IMR-90 (cell line): ENCODE results near the gene LAMB1. TPM values are rescaled to one million over a fixed set of nuclear protein-coding genes. Genes with fewer than 3 reads are reported as not detected.

Experiments
- ATAC-seq: fragments of 200-7000 bp; cut with Tn5 transposase; 2 replicates; pipeline ENCODE4 v1.9.1; 2020; ENCODE audit warnings: low read depth, mild to moderate bottlenecking, moderate library complexity
- BruUV-seq: library from RNA; stranded (reverse); fragments of 400-500 nt; replicated peaks from 2 replicates; lab custom pipeline; 2021; lab: Mats Ljungman, UMichigan
- CTCF ChIA-PET: fragments of 300-600 bp; formaldehyde crosslinking; extraction: SDS; loops from one replicate; lab custom pipeline; 2021; ENCODE audit warnings: antibody characterized with exemption; lab: Yijun Ruan, JAX
- POLR2A ChIA-PET: fragments of 300-600 bp; sonication (Branson Sonifier 250); formaldehyde crosslinking; loops from one replicate; lab custom pipeline; 2022; ENCODE audit warnings: antibody characterized with exemption; ENCODE audit not compliant: unreplicated experiment; lab: Charles Lee
- DNase-seq: peaks from one replicate; pipeline ENCODE4 v3.0.0; 2013
- H2AFZ ChIP-seq: replicated peaks from 2 replicates; pipeline ENCODE3; 2013; ENCODE audit warnings: low read length, mild to moderate bottlenecking; ENCODE audit not compliant: poor library complexity
- H2AK5ac ChIP-seq: 2 replicates; pipeline ENCODE4 v1.6.1; 2013; ENCODE audit warnings: low read depth, low read length, inconsistent platforms
- H2AK9ac ChIP-seq: replicated peaks from 2 replicates; pipeline ENCODE3; 2013; ENCODE audit warnings: mild to moderate bottlenecking, low read depth, low read length, moderate library complexity; ENCODE audit not compliant: poor library complexity
- H2BK120ac ChIP-seq: 2 replicates; pipeline ENCODE4 v1.6.1; 2013; ENCODE audit warnings: low read depth, low read length, inconsistent platforms
- H2BK15ac ChIP-seq: 3 replicates; pipeline ENCODE4 v1.6.1; 2013; ENCODE audit warnings: low read depth, low read length, inconsistent platforms
- H2BK20ac ChIP-seq: 2 replicates; pipeline ENCODE4 v1.6.1; 2013; ENCODE audit warnings: low read depth, mild to moderate bottlenecking, inconsistent platforms, low read length, moderate library complexity
- H2BK5ac ChIP-seq: 2 replicates; pipeline ENCODE4 v1.6.1; 2013; ENCODE audit warnings: mild to moderate bottlenecking, low read depth, low read length, inconsistent platforms; ENCODE audit not compliant: poor library complexity, severe bottlenecking
- H3K14ac ChIP-seq: replicated peaks from 2 replicates; pipeline ENCODE4 v1.6.1; 2013; ENCODE audit warnings: low read depth, low read length, inconsistent platforms
- H3K18ac ChIP-seq: 2 replicates; pipeline ENCODE4 v1.6.1; 2013; ENCODE audit warnings: low read depth, low read length, control low read depth
- H3K23ac ChIP-seq: 2 replicates; pipeline ENCODE4 v1.6.1; 2013; ENCODE audit warnings: low read depth, low read length, inconsistent platforms
- H3K27ac ChIP-seq: 2 replicates; pipeline ENCODE4 v1.5.1; 2013; ENCODE audit warnings: mild to moderate bottlenecking, control low read depth, low read length; ENCODE audit not compliant: insufficient read depth
- H3K27me3 ChIP-seq: 2 replicates; pipeline ENCODE4 v1.6.1; 2013; ENCODE audit warnings: low read length; ENCODE audit not compliant: control insufficient read depth, insufficient read depth
- H3K36me3 ChIP-seq: 2 replicates; pipeline ENCODE4 v1.6.1; 2013; ENCODE audit warnings: low read length, mixed read lengths; ENCODE audit not compliant: control insufficient read depth, insufficient read depth
- H3K4ac ChIP-seq: 2 replicates; pipeline ENCODE4 v1.6.1; 2013; ENCODE audit warnings: low read depth, low read length, inconsistent platforms
- H3K4me1 ChIP-seq: 2 replicates; pipeline ENCODE4 v1.6.1; 2013; ENCODE audit warnings: low read length, mixed read lengths; ENCODE audit not compliant: control insufficient read depth, insufficient read depth
- H3K4me2 ChIP-seq: 2 replicates; pipeline ENCODE4 v1.6.1; 2013; ENCODE audit warnings: low read depth, mild to moderate bottlenecking, control low read depth, low read length, moderate library complexity
- H3K4me3 ChIP-seq: 2 replicates; pipeline ENCODE4 v1.5.1; 2013; ENCODE audit warnings: low read depth, mild to moderate bottlenecking, control low read depth, low read length, moderate library complexity; ENCODE audit not compliant: insufficient read depth
- H3K56ac ChIP-seq: 2 replicates; pipeline ENCODE4 v1.6.1; 2013; ENCODE audit warnings: low read length, inconsistent platforms; ENCODE audit not compliant: insufficient read depth; ENCODE audit errors: extremely low read depth
- H3K79me1 ChIP-seq, 2 experiments: 2 replicates each; pipeline ENCODE4 v1.6.1; 2013; ENCODE audit warnings: low read length in 2 of 2, inconsistent platforms in 1 of 2, low read depth in 1 of 2
- H3K9ac ChIP-seq: 2 replicates; pipeline ENCODE4 v1.6.1; 2013; ENCODE audit warnings: low read depth, low read length, control low read depth
- H3K9me1 ChIP-seq: 2 replicates; pipeline ENCODE4 v1.6.1; 2013; ENCODE audit warnings: low read length, inconsistent platforms; ENCODE audit not compliant: insufficient read depth
- H3K9me3 ChIP-seq: 2 replicates; pipeline ENCODE4 v1.6.1; 2013; ENCODE audit warnings: low read length; ENCODE audit not compliant: control insufficient read depth, insufficient read depth
- H4K20me1 ChIP-seq: 2 replicates; pipeline ENCODE4 v1.6.1; 2013; ENCODE audit warnings: low read length, inconsistent platforms; ENCODE audit not compliant: insufficient read depth
- H4K5ac ChIP-seq: 2 replicates; pipeline ENCODE4 v1.6.1; 2013; ENCODE audit warnings: mild to moderate bottlenecking, low read depth, low read length, control low read depth
- H4K8ac ChIP-seq, 2 experiments: 2 replicates each; pipeline ENCODE4 v1.6.1; 2013; ENCODE audit warnings: low read depth in 2 of 2, low read length in 2 of 2, control low read depth in 1 of 2, inconsistent platforms in 1 of 2
- H4K91ac ChIP-seq: 2 replicates; pipeline ENCODE4 v1.6.1; 2013; ENCODE audit warnings: low read depth, low read length, inconsistent platforms; ENCODE audit not compliant: insufficient read depth
- BHLHE40 ChIP-seq: fragments of 150-350 bp; IDR thresholded peaks from 2 replicates; pipeline ENCODE4 v1.6.1; 2016; ENCODE audit warnings: mild to moderate bottlenecking, low read depth, low read length
- CTCF ChIP-seq: conservative IDR thresholded peaks from 2 replicates; pipeline ENCODE4 v1.5.1; 2012; ENCODE audit warnings: mild to moderate bottlenecking, low read depth, low read length, improper control_type of control experiment
- FOS ChIP-seq: fragments of 150-350 bp; IDR thresholded peaks from 2 replicates; pipeline ENCODE4 v1.6.1; 2016; ENCODE audit warnings: low read depth, low read length
- MXI1 ChIP-seq: IDR thresholded peaks from 2 replicates; pipeline ENCODE4 v1.6.1; 2012; ENCODE audit warnings: low read depth, mild to moderate bottlenecking, low read length, moderate library complexity, borderline replicate concordance
- NFE2L2 ChIP-seq: fragments of 150-350 bp; IDR thresholded peaks from 2 replicates; pipeline ENCODE4 v1.6.1; 2016; ENCODE audit warnings: low read depth, mild to moderate bottlenecking, low read length
- RAD21 ChIP-seq: IDR thresholded peaks from 2 replicates; pipeline ENCODE4 v1.6.1; 2012; ENCODE audit warnings: low read length, improper control_type of control experiment
- SMC3 ChIP-seq: fragments of 150-350 bp; IDR thresholded peaks from 2 replicates; pipeline ENCODE4 v1.6.1; 2016; ENCODE audit warnings: low read depth, mild to moderate bottlenecking, antibody characterized with exemption, low read length, moderate library complexity
- WGBS, 2 experiments: methylation state at CpG; one replicate each; pipeline versions ENCODE4 v1.1.5 to v1.1.7; 2013; ENCODE audit warnings: missing lambda C conversion rate in 2 of 2; ENCODE audit not compliant: insufficient read length in 1 of 2; ENCODE audit errors: extremely low coverage in 2 of 2; 5-methylcytosine and 5-hydroxymethylcytosine counted together
- dilution Hi-C: fragments of 300-500 bp; cut with HindIII; formaldehyde crosslinking; loops from one replicate; pipeline ENCODE4 v1.14.3; 2018; ENCODE audit warnings: low sequenced_read_pairs; ENCODE audit not compliant: unreplicated experiment
- in situ Hi-C: fragments of 300-500 bp; cut with MboI; formaldehyde crosslinking; loops from 3 replicates; pipeline ENCODE4 v1.14.3; 2019; ENCODE audit warnings: low sequenced_read_pairs, inconsistent platforms, mixed read lengths
- intact Hi-C: fragments of 100-400 bp; cut with micrococcal nuclease; formaldehyde crosslinking; loops from 2 replicates; pipeline ENCODE4 v1.10.0; 2022
- polyA plus RNA-seq, 3 experiments: library from polyadenylated mRNA; depleted of rRNA; stranded (reverse); fragments of >200 nt; gene quantifications; 2 replicates each; pipeline ENCODE4 v1.2.3, GENCODE V29; 2012; ENCODE audit warnings: low replicate concordance in 1 of 3
- total RNA-seq: library from RNA; depleted of rRNA; stranded (reverse); fragments of >200 nt; gene quantifications from 2 replicates; pipeline ENCODE4 v1.2.3, GENCODE V29; 2012
- TF ChIP-seq, protein P1 (sequence below): fragments of 150-350 bp; IDR thresholded peaks from 2 replicates; pipeline ENCODE4 v1.6.1; 2016; ENCODE audit warnings: low read depth, mild to moderate bottlenecking, low read length, moderate library complexity, borderline replicate concordance

Gene LAMB1
- total and polyA plus RNA-seq, 2 of the 4 experiments (the other 2 are of a cell fraction) = 114 to 117 TPM

DNA sequence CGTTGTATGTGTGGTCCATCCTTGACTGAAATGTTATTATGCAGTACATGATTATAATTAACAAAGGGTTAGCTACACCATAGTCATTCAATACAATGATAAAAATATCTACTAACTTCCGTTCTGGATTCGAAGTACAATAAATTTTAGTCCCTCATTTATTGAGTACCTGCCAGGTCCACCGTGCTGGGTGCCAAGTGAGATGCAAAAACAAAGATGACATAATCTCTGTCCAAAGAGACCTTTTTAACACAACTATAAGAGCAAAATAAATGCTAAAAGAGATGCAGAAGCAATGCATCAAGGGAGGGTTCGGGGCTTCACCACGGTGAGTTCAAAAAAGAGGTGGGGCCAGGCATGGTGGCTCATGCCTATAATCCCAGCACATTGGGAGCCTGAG lies 33.1 kb downstream of the LAMB1 start:
- Histone ChIP-seq H2AK5ac (no peak overlapping the region), H4K20me1 (peaks cover 18% of the 10 kb centered on the region), H3K9ac (no peak overlapping the region), H3K23ac (no peak overlapping the region), H2BK20ac (no peak overlapping the region), H3K4ac (no peak overlapping the region), H3K27me3 (no peaks in the 10 kb centered on the region), H4K8ac (no peak overlapping the region), H3K18ac (no peak overlapping the region), H2BK5ac (no peak overlapping the region), H3K9me1 (peaks cover 22% of the 10 kb centered on the region), H2BK120ac (no peak overlapping the region), H3K14ac (no peak overlapping the region), H4K5ac (no peak overlapping the region), H3K4me3 (no peak overlapping the region), H3K79me1 (peaks cover 4 to 44% of the 10 kb centered on the region in 2 experiments; a peak in 2 of 4 replicates), H2BK15ac (no peak overlapping the region), H2AK9ac (no peak overlapping the region), H3K9me3 (no peaks in the 10 kb centered on the region), H2AFZ (no peak overlapping the region), H3K56ac (no peak overlapping the region), H3K27ac (no peak overlapping the region), H3K4me1 (peaks cover 7% of the 10 kb centered on the region), H3K4me2 (no peak overlapping the region), H3K36me3 (peaks cover 53% of the 10 kb centered on the region), H4K91ac (no peak overlapping the region)
- DNase-seq (no peak), ATAC-seq (no peak)
- intact Hi-C loops = no loop called here
- WGBS, 2 experiments = no CpG with 5 or more reads among the region's 6 CpGs
- BruUV-seq = no TSS peak
- dilution Hi-C loops = no loop called here
- in situ Hi-C loops = no loop called here
- ChIA-PET CTCF (no interaction called here), POLR2A (no interaction called here)
- TF ChIP-seq, protein P1, sequence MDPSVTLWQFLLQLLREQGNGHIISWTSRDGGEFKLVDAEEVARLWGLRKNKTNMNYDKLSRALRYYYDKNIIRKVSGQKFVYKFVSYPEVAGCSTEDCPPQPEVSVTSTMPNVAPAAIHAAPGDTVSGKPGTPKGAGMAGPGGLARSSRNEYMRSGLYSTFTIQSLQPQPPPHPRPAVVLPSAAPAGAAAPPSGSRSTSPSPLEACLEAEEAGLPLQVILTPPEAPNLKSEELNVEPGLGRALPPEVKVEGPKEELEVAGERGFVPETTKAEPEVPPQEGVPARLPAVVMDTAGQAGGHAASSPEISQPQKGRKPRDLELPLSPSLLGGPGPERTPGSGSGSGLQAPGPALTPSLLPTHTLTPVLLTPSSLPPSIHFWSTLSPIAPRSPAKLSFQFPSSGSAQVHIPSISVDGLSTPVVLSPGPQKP = no peak
- TF ChIP-seq RAD21 (no peak), FOS (no peak), NFE2L2 (no peak), CTCF (no peak), SMC3 (no peak), BHLHE40 (no peak), MXI1 (no peak)
